HS-5 (cell line): Measurements from ENCODE around the gene TAC4.
"Not testable (repeated sequence)": the region's sequence is repeated elsewhere in the genome, so short reads cannot be mapped to it uniquely, and the experiment has no call there.

ENCODE experiments used
- DNase-seq: peaks from one replicate; pipeline ENCODE4 v3.0.0-alpha.2; 2012; ENCODE audit warnings: low read depth

The TAC4 gene

DNA sequence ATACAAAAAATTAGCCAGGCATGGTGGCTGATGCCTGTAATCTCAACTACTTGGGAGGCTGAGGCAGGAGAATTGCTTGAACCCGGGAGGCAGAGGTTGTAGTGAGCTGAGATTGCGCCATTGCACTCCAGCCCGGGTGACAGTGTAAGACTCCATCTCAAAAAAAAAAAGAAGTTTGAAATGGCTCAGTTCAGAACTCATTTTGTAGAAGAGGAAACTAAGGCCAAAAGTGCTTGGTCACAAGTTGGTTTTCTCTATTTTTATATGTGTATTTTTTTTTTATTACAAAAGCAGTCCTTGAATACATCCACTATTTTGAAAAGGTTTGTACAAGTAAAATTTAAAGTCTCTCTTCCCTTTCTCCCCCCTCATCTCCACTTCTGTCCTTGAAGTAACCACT is 5.5 kb downstream of the TAC4 start:
- no peak for DNase-seq

DNA sequence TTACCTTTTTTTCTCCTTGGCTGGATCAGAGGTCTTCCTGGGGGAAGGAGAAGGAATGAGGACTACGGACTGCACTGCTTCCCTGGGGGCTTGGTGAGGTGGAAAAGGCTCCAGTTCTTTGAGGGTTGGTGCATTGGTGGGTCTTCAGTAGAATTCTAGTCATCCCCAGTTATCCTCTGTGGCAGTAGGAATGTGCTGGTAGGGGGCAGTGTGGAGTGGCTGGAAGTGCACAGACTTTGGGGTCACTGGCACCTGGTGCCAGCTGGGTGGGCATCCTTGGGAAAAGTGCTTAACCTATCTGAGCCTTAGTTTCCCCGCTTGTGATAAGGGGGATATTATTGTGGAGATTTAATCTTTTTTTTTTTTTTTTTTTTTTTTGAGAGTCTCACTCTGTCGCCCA is 6.3 kb downstream of the TAC4 start:
- DNase-seq, result no peak

DNA sequence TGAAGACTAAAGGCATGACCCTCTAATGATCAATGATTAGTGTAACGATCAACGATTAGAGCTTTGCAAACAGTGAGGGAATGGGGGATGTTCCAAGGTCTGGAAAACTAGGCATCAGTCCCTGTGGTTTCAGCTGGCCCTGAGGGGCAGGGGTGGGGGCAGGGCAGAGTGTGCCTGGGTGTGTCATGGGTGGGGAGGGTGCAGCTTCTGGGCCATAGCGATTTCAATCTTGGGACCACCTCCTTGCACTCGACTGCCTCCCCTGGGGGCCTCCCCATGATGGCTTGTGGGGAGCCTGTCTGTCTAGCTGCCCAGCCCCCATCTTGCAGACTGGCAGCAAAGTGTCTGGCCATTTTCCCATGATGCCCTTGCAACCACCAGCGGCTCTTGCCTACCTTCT is 8.4 kb downstream of the TAC4 start:
- DNase-seq, result no peak

DNA sequence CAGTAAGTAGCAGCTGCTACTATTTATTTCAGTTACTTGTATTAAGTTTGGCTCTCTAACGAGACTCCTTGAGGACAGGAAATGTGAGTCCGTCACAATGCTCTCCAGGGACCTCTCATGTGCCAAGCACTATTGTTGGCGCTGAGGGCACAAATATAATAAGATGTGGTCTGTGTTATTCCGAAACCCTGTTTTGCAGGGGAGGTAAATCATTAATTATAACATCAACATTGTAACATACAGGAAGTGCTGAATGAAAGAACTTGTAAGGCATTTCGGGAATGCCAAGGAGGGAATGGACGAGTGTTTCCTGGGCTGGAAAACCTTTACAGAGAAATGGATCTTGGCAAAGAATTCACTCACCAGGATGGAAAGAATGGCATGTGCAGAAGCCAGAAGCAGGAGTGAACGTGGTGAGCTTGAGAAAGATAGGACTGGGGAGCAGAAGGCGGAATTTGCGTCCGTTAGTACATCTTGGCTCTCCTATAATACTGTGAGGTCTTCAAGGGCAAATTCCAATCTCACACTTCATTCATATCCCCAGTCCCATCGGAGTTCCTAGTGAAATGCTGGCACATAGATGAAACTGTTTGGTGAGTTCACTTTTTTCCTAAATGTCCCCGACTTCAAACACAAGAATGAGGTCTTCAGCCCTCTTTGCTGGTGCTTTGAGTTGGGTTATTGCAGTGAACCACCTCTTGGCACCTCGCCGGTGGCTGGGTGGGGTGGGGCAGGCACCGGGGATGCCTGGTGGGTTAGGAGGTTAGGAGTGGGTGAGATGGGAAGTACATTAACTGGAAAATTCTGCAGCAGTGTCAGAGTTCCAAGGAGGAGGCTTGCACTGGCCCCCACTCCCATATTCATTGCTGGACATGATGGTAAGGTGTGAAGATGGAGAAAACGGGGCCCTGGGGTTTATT is 11.5 kb downstream of the TAC4 start:
- no peak for DNase-seq

DNA sequence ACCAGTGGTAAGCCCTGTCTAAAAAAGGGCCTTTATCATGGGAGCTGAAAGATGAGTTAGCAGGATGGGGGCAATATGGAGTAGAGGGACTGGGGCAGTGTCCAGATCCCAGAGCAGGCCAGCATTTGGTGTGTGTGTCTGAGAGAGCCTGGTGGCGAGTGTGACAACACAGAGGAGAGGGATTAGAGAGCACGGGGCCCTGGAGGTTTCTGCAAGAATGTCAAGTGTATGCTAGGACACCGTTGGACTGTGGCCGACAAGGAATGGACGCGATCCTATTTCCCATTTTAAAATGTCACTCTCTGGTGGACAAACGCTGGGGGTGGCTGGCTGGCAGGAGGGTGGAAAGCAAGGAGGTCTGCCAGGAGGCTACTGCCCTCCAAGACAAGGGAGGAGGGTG is 12.4 kb downstream of the TAC4 start:
- no peak for DNase-seq

DNA sequence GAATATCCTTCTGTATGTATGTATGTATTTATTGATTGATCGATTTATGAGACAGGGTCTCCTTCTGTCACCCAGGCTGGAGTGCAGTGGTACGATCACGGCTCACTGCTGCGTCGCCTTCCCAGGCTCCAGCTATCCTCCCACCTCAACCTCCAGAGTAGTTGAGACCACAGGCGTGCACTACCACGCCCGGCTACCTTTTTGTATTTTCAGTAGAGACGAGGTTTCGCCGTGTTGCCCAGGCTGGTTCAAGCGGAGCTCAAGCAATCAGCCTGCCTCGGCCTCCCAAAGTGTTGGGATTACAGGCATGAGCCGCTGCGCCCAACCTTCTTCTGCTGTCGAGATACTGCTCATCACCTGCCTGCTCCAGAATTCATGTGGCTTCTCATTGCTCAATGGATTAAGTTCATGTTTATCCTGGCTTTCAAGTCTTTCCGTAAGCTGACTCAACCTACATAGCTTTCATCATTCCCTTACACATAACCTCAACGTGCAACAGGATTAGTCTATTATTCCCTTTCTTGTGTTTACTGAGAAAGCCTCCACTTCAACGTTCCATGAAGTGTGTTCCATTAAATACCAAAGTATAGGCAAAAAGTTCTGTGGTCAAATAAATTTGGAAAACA is 13.6 kb downstream of the TAC4 start:
- DNase-seq, result no peak

DNA sequence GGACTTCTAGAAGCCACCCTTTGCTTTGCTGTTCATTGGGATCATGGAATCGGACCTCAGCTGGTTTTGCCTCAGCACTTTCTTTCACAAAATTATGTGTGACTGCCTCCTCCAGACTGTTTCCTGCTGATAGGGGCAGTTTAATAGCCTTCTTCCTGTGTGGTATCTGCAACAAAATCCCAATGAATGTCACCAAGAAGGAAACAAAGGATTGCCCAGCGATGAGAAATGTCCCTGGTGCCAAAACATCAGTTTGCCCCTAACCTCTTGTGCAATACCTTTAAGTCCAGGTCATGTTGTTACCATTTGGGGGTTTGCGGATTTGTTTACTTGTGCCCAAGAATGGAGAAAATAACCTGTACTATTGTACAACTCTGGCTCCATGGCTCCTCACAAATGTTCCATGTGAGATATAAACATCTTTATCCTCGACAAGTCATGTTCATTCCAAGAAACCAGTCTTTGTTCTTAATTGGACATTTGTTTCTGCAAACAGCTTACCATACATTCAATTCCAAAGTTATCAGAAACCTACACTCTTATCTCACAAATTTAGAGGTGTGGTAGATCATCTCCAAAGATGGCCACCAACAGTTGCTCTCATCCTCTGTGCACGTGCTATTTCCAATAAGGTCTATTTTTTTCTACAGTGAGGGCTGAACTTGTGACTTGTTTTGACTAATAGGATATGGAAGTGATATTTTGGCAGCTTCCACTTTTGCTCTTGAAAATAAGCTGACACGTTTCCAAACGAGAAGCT is 14.8 kb downstream of the TAC4 start:
- DNase-seq, result no peak

DNA sequence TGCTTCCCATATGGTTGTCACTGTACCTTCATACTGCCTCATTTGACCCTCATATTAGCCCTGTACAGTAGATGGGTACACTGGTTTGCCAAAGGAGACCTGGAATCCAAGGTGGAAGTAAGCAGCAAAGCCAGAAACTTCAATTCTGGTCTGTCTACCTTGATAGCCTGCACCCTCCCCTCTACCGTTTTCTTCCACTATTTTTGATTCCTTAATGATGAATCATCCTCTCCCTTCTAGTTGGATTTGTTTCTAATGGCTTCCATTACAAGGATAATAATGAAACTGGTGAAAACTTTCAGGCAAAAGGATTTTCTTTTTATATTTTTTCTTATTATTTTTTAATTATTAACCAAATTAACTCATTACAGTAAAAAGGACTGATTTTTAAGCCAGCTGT is 17.3 kb downstream of the TAC4 start:
- no peak for DNase-seq

DNA sequence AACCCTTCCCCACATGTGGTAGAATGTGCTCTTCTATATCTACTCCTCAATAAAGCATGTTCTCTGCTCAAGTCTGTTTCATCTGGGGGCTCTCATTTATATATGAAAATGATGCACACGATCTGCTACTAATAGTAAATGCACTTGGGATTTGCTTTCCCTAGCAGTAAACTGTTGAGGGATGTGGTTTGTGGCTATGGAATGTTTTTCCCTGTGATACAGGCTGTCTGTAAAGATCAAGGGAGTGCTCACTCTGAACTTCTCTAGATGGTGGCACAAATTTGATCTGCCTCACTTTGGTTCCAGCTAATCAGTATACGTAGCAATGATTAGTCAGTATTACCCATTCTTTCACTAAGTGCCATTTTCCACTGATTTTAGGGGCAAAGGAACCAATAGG is 18.8 kb downstream of the TAC4 start:
- DNase-seq, result no peak

DNA sequence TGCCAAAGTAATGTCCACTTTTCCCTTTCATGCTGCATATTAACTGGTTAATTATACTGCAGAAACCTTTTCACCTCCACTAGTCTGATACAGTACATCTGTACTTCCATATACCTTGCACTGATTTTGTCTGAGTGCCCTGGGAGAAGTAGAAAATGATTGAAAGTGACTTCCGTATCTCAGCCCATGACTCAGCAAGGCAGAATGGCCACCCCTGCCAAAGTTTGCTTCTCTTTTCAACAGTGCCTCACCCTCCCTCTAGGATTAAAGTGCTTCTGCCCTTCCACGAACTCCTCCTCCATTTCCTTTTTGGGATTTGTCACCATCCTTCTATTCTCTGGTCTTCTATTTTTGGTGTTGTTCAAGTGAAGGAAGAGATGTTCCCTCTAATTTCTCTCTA is 19.5 kb downstream of the TAC4 start:
- DNase-seq, result not testable (repeated sequence)

DNA sequence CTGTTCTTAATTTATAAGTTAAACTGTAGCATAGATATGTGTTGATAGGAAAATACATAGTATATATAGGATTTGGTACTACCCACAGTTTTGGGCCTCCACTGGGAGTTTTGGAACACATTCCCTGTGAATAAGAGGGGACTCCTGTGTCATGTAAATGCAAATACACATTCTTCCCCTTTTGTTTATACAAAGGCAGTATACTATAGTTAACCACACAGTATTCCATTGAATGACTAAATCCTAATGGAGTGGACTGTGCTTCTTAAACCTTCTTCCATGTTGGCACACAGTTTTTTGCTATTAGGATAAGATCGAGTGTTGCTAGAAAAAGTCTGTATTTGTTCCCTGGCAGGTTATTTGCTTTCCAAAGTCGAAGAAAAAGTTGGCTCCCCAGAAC is 22.2 kb downstream of the TAC4 start:
- DNase-seq, result no peak

DNA sequence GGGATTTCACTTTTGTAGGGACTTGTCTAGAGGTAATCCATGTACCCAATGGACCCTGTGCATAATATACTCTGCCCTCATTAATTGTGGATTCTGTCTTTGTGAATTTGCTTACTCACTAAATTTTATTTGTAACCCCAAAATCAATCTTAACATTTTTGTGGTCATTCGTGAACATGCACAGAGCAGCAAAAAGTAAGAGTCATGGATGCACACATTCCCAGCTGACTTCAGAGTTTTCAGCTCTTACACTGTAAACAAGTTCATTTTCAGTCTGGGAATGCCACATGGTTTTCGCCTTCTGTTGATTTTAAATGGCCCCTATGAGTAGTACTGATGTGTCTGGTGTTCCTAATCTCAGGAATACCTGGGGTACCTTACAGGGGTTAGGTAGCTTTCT is 24.3 kb downstream of the TAC4 start:
- no peak for DNase-seq

DNA sequence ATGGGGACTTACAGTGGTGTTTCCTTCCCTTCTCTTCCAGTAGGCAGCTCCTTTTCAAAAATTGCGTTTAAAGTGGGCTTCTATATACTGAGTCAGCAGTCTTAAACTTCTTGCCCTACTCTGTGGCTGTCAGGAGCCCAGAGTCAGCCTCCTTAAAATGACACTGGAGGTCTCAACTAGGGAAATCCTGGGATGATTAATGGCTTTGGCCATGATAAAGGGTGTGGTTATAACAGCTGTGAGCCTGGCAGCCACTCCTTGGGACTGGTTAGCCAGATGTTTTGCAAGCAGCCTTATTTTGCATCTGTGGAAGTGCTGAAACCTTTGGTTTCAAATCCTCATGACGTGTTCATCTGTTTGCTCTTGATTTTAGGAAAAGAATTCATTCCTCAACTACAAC is 25.0 kb downstream of the TAC4 start:
- DNase-seq, result no peak

DNA sequence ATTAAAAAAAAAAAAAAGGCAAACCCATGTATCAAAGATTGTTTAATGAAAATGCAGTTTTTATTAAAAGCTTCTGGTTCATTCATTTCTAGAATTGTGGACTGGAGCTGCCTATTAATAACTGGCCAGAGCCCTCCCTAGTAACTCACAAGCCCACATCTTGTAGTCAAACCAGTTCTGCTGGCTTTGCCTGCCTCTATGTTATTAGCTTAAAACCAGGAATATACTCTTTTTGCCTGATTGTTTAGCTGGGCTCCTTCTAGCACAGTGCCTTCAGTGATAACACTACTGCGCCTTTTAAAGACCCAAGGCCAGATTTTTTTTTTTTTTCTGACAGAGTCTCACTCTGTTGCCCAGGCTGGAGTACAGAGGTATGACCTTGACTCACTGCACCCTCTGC is 26.0 kb downstream of the TAC4 start:
- DNase-seq, result no peak

DNA sequence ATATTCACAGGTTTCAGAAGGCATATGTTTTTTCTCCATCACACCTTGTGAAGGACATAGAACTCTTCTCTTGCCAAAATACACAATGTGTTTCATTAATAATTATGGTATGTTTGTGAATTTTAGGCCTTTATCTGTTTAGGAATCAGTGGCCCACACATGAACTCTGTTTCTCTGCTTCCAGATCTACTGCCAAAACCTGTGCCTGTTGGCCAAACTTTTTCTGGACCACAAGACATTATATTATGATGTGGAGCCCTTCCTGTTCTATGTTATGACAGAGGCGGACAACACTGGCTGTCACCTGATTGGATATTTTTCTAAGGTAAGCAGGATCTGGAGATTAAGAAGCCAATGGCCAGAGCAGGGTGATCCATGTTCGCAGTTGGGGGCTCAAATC is 26.4 kb downstream of the TAC4 start:
- DNase-seq, result no peak

DNA sequence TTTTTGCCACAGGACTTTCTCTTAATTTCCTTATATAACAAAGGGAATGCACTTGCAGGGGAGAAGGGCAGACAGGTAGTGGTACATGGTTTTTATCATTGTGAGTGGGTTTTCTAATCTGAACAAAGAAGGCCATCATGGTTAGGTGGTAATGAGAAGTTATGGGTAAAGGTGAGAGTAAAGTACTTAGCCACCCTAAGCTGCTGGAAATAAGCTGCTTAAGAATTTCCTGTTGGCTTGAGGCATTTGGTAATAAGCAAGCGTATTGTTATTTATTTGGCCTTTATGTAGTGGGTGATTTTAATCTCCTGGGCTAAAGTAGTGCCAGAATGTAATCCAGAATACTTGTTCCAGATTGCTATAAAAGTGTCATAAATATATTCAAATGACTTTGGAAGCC is 27.1 kb downstream of the TAC4 start:
- no peak for DNase-seq

DNA sequence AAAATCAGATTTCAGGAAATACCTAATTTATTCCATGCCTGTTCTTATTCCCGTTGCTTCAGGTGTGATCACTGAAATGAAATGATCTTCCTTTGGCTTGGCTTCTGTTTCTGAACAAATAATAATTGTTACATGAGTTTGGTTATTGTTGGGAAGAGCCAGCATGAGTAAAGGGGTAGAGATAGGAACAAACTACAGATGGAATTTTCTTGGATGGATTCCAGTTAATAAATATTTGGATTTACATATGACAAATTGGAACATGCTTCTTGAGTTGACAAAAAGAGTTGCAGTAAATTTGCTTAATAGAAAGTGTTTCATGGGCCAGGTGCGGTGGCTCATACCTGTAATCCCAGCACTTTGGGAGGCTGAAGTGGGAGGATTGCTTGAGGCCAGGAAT is 28.2 kb downstream of the TAC4 start:
- no peak for DNase-seq

DNA sequence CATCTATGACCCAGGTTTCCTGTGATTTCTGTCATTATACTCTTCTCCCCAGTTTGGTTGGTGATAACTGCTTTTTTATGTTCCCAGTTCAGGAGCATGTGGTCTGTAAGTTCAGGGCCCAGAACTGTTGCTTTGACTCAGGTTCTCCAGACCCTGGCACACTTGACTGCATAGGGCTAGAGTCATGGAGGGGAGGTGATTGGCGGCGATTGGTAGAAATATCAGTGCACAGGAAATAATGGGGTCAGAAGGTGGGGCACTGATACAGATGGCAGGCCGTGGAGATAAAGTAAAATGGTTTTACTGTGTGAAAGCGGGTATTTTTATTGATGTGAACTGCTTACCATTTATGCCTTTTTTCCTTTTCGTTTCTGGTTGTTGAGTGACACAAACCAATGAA is 28.7 kb downstream of the TAC4 start:
- no peak for DNase-seq

DNA sequence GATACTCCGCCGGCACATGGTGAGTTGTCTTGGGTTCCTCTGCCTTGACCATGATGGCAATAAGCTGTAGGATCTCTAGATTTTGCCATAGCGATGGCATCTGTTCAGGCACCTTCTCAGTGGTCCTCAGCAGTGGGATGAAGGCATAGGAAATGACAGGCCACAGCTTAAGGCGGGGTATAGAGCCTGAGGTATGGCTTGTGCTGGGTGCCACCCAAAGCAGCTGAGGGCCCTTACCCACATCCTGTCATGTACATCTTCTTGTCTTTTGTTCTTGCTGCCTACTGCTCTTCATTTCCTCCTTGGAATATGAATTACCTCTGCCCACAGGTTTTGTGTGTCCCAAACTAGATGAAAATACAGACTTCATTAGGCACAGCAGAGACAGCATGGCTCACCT is 29.9 kb downstream of the TAC4 start:
- DNase-seq, result no peak

DNA sequence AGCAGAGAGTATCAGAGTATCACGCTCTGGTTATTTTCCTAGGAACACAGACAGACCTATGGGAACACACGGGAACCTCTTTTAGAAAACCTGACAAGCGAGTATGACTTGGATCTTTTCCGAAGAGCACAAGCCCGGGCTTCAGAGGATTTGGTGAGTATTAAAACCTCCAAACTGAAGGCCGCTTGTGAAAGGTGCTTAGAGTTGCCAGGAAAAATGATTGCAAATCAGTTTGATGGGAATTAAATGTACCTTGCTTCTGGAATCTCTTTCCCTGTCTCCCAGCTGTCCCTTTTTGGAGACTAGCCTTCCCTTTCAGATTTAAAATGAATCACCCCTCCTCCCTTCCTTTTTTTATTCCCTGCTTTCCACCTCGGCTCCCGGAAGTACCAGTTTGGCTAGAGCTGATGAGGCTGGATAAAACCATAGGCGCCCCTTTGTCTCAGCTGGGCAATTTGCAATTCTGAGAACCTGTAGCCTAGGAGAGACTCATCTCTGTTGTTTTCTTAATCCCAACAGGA is 32.0 kb downstream of the TAC4 start:
- DNase-seq, result no peak

DNA sequence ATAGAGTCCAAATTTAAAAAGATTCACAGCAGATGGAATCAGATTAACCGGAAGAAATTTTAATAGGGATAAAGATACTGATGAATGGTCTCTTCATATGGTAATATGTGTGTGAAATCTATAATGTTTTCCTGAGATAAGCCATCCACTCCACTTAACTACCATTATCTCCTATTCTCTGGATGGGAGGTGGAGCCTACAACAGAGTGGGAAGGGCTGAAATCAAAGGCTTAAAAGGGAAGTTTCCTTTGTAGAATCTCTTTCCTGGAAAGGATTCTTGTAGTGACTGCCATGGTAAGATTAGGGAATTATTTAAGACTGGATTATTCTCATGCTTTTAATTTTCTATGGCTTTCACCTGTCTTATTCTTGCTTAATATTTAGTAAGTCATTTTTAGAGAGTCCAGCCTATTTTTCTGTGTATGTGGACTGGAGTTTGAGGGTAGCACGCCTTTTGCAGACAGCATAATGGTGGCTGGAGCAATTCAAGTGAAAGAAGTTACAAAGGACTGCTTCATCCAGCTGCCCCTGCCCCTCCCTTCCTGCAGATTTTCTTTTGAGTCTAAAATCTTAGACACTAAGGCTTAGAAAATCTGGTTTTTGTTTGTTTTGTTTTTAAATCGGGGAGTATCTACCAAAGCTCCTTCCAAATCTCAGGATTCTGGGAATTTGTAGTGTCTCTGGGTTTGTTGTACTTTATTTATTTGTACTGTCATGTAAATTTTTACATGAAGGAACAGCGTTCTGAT is 32.9 kb downstream of the TAC4 start:
- DNase-seq, result no peak

DNA sequence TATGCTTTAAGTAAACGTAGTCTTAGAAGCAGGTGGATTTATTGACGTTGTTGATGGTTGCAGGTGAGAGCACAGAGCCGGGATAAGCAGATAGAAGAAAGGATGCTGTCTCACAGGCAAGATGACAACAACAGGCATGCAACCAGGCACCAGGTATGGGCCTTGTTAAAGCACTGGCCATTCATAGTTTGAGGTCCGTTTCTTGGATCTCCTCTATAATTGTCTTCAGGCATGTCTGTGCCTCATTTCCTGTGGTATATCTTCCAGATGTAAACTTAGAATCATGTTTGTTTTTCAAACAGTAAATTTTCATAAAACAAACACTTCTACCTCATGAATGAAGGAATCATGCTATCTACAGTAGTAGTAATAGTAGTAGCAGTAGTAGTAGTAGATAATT is 38.8 kb downstream of the TAC4 start:
- DNase-seq, result no peak
